Effector CD4-positive, alpha-beta T cell (primary cell): ENCODE results near the gene ACSF2.
"Not testable (repeated sequence)": the region's sequence is repeated elsewhere in the genome, so short reads cannot be mapped to it uniquely, and the experiment has no call there.

Experiments
- DNase-seq: peaks from one replicate; pipeline ENCODE4 v3.0.0-alpha.2; 2020

ACSF2 gene

GRCh38 chr17:50407921-50408320, 18.1 kb upstream of the ACSF2 start:
- DNase-seq: no peak

- DNase-seq: no peak
Measured at GRCh38 chr17:50412188-50412732, 13.8 kb upstream of the ACSF2 start.

GRCh38 chr17:50414808-50415207, 11.2 kb upstream of the ACSF2 start:
- DNase-seq: no peak

GRCh38 chr17:50419577-50419976, 6.4 kb upstream of the ACSF2 start:
- not testable (repeated sequence) for DNase-seq

- no peak for DNase-seq
Measured at GRCh38 chr17:50420419-50421112, 5.5 kb upstream of the ACSF2 start.

GRCh38 chr17:50421308-50422051, 4.5 kb upstream of the ACSF2 start:
- no peak for DNase-seq

GRCh38 chr17:50422738-50423137, 3.3 kb upstream of the ACSF2 start:
- DNase-seq: no peak

- no peak for DNase-seq
Measured at GRCh38 chr17:50423553-50424159, 2.4 kb upstream of the ACSF2 start.

GRCh38 chr17:50424246-50424995, 1.6 kb upstream of the ACSF2 start:
- DNase-seq: no peak

GRCh38 chr17:50424996-50425681, 879 bp upstream of the ACSF2 start:
- no peak for DNase-seq

- no peak for DNase-seq
Measured at GRCh38 chr17:50426472-50426782, 409 bp downstream of the ACSF2 start.

- DNase-seq: no peak
Measured at GRCh38 chr17:50426814-50427787, 1.1 kb downstream of the ACSF2 start.

GRCh38 chr17:50428126-50428525, 2.1 kb downstream of the ACSF2 start:
- DNase-seq: not testable (repeated sequence)

- no peak for DNase-seq
Measured at GRCh38 chr17:50428831-50429424, 2.9 kb downstream of the ACSF2 start.

GRCh38 chr17:50429793-50430192, 3.8 kb downstream of the ACSF2 start:
- DNase-seq: no peak

- no peak for DNase-seq
Measured at GRCh38 chr17:50430821-50431618, 5.0 kb downstream of the ACSF2 start.

- no peak for DNase-seq
Measured at GRCh38 chr17:50432125-50432762, 6.2 kb downstream of the ACSF2 start.

GRCh38 chr17:50437409-50437808, 11.4 kb downstream of the ACSF2 start:
- DNase-seq: no peak

GRCh38 chr17:50439008-50439407, 13.0 kb downstream of the ACSF2 start:
- DNase-seq: no peak
